Activated T-helper 2 cell treated with anti-CD3 and anti-CD28 coated beads, Interferon-gamma antibody, Interleukin-2, Interleukin-4, amounts not matched to agents 10 μg/mL and 5 μg/mL and 100 μg/mL, durations not matched to agents 14 hours and 24 hours and 36 hours (primary cell): ENCODE data around the gene NLK. TPM values are rescaled to one million over a fixed set of nuclear protein-coding genes. Genes with fewer than 3 reads are reported as not detected.
A peak's percentile ranks its signal among the peaks of the same experiment; 100 is the strongest.
"Not testable (repeated sequence)": the region's sequence is repeated elsewhere in the genome, so short reads cannot be mapped to it uniquely, and the experiment has no call there.

Experiments
- DNase-seq: peaks from one replicate; pipeline ENCODE4 v3.0.0; 2021; ENCODE audit warnings: low spot score
- H3K27ac Mint-ChIP-seq: one replicate; pipeline ENCODE4 v1.8.0; 2021; ENCODE audit warnings: mixed read lengths
- H3K27me3 Mint-ChIP-seq: one replicate; pipeline ENCODE4 v1.8.0; 2021; ENCODE audit warnings: low read depth, mixed read lengths
- H3K36me3 Mint-ChIP-seq: one replicate; pipeline ENCODE4 v1.8.0; 2021; ENCODE audit warnings: low read depth, mixed read lengths
- H3K4me1 Mint-ChIP-seq: one replicate; pipeline ENCODE4 v1.8.0; 2021; ENCODE audit warnings: low read depth, mixed read lengths
- H3K4me3 Mint-ChIP-seq: one replicate; pipeline ENCODE4 v1.8.0; 2021; ENCODE audit warnings: low read depth, mild to moderate bottlenecking, moderate library complexity, mixed read lengths
- H3K9me3 Mint-ChIP-seq: one replicate; pipeline ENCODE4 v1.8.0; 2021; ENCODE audit warnings: mixed read lengths
- intact Hi-C: fragments of 100-400 bp; cut with micrococcal nuclease; formaldehyde crosslinking; loops from one replicate; pipeline ENCODE4 v1.15.1; 2023
- total RNA-seq: library from RNA; stranded (reverse); gene quantifications from 2 replicates; pipeline ENCODE4 v1.2.3, GENCODE V29; 2022

NLK gene
- total RNA-seq, 1 donor from 2014 or later, result 11.3 TPM

DNA sequence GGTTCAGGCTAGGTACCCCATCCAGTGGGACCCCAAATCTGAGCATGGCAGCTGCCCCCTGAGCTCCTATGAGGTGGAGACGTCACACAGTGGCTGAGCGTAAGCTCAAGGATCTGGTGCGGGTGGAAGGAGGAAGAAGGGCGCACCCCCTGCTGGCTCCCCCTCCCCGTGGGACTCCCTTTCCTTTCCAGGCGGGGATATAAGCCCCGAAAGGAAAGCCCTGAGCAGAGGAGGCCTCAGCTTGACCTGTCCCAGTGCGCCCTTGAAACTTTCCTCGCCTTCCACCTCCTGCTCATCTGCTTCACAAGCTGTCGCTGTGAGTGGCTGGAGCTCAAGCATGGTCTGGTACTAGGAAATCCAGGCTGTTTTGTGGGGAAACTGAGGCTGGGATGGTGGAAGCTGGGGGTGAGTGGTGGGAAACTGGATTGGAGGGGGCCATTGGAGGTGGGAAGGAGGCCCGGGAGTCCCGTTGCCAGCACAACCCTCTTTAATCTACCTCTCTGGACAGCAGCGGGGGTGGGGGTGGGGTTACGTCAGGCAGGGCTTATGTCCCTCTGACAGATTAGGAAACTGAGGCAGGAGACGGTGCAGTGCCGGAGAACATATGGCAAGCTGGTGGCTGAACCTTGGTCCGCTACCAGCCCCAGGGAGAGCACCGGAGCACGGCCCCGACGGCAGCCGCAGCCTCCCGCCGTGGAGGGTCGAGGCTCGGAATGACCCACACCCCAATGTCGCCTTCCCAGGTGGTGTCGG, 184.3 kb downstream of the NLK start:
- H3K4me1 Mint-ChIP-seq, result peaks cover 12% of the 10 kb centered on the region

GRCh38 chr17:28227316-28228108, 185.0 kb downstream of the NLK start:
- Mint-ChIP-seq H3K9me3 (no peaks in the 10 kb centered on the region), H3K27ac (no peak overlapping the region), H3K4me3 (peak overlapping the region; percentile 65), H3K27me3 (peaks cover 45% of the 10 kb centered on the region), H3K36me3 (no peaks in the 10 kb centered on the region), H3K4me1 (peaks cover 12% of the 10 kb centered on the region)
- no peak for DNase-seq
- intact Hi-C loops, result no loop called here

More for the DNA sequence above, 184.3 kb downstream of the NLK start:
- intact Hi-C loops, result no loop called here
- Mint-ChIP-seq H3K9me3 (no peaks in the 10 kb centered on the region), H3K27me3 (peaks cover 40% of the 10 kb centered on the region), H3K27ac (no peak overlapping the region), H3K36me3 (no peaks in the 10 kb centered on the region), H3K4me3 (no peak overlapping the region)
- DNase-seq, result no peak

- peak overlapping the region; percentile 65 for H3K4me3 Mint-ChIP-seq
- H3K9me3 Mint-ChIP-seq, result no peaks in the 10 kb centered on the region
- intact Hi-C loops, result no loop called here
- peaks cover 12% of the 10 kb centered on the region for H3K4me1 Mint-ChIP-seq
- H3K36me3 Mint-ChIP-seq, result no peaks in the 10 kb centered on the region
- no peak overlapping the region for H3K27ac Mint-ChIP-seq
- H3K27me3 Mint-ChIP-seq, result peaks cover 50% of the 10 kb centered on the region
- no peak for DNase-seq
Observed at GRCh38 chr17:28228109-28228840, 185.8 kb downstream of the NLK start.

- H3K27me3 Mint-ChIP-seq, result peaks cover 51% of the 10 kb centered on the region
- no peaks in the 10 kb centered on the region for H3K9me3 Mint-ChIP-seq
- H3K27ac Mint-ChIP-seq, result no peak overlapping the region
- H3K4me3 Mint-ChIP-seq, result no peak overlapping the region
- H3K4me1 Mint-ChIP-seq, result peaks cover 12% of the 10 kb centered on the region
- no peaks in the 10 kb centered on the region for H3K36me3 Mint-ChIP-seq
- intact Hi-C loops, result no loop called here
- DNase-seq, result no peak
Observed at GRCh38 chr17:28228986-28229729, 186.7 kb downstream of the NLK start.

DNA sequence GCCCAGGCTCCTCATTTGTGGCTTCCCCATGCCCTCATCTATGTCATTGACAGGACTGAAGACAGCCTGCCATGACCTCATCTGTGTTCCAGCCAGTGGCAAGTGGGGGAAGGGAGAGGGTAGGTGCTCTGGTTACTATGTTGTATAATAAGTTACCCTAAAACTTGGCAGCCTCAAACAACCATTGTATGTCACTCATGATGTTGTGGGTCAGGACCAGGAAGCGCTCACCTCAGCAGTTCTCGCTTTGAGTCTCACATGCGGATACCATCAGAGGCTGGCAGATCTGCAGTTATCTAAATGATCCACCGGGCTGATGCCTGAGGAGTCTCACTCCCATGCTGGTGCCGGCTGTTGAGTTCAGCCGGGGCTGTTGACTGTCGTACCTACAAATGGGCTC, 187.5 kb downstream of the NLK start:
- Mint-ChIP-seq H3K27ac (no peak overlapping the region), H3K27me3 (peaks cover 53% of the 10 kb centered on the region), H3K9me3 (no peaks in the 10 kb centered on the region), H3K36me3 (no peaks in the 10 kb centered on the region), H3K4me1 (peaks cover 12% of the 10 kb centered on the region), H3K4me3 (no peak overlapping the region)
- peak; percentile 20 for DNase-seq
- intact Hi-C loops, result loop anchor here (5.0 to 10.0 kb wide), 2 partner anchors 185 to 187 kb away; partner anchors contain the start of gene NLK

- intact Hi-C loops, result loop anchor here (5.0 to 10.0 kb wide), 2 partner anchors 186 to 187 kb away; partner anchors contain the start of gene NLK
- peaks cover 12% of the 10 kb centered on the region for H3K4me1 Mint-ChIP-seq
- not testable (repeated sequence) for DNase-seq, H3K4me3 Mint-ChIP-seq, H3K36me3 Mint-ChIP-seq, H3K27ac Mint-ChIP-seq, H3K9me3 Mint-ChIP-seq
- H3K27me3 Mint-ChIP-seq, result peaks cover 53% of the 10 kb centered on the region
Observed at GRCh38 chr17:28230607-28231006, 188.1 kb downstream of the NLK start.

- intact Hi-C loops, result loop anchor here (5.0 to 10.0 kb wide), 2 partner anchors 186 to 187 kb away; partner anchors contain the start of gene NLK
- not testable (repeated sequence) for H3K27ac Mint-ChIP-seq
- H3K27me3 Mint-ChIP-seq, result peaks cover 51% of the 10 kb centered on the region
Observed at GRCh38 chr17:28231624-28232023, 189.1 kb downstream of the NLK start.

GRCh38 chr17:28232966-28233870, 190.7 kb downstream of the NLK start:
- peaks cover 48% of the 10 kb centered on the region for H3K27me3 Mint-ChIP-seq
- not testable (repeated sequence) for H3K27ac Mint-ChIP-seq, H3K9me3 Mint-ChIP-seq, H3K36me3 Mint-ChIP-seq, H3K4me3 Mint-ChIP-seq, H3K4me1 Mint-ChIP-seq, DNase-seq
- intact Hi-C loops, result loop anchor here (5.0 to 10.0 kb wide), 2 partner anchors 184 to 188 kb away; partner anchors contain the start of gene NLK

More at GRCh38 chr17:28231624-28232023, 189.1 kb downstream of the NLK start:
- H3K4me1 Mint-ChIP-seq, result peaks cover 12% of the 10 kb centered on the region
- not testable (repeated sequence) for H3K36me3 Mint-ChIP-seq, H3K9me3 Mint-ChIP-seq, DNase-seq, H3K4me3 Mint-ChIP-seq

DNA sequence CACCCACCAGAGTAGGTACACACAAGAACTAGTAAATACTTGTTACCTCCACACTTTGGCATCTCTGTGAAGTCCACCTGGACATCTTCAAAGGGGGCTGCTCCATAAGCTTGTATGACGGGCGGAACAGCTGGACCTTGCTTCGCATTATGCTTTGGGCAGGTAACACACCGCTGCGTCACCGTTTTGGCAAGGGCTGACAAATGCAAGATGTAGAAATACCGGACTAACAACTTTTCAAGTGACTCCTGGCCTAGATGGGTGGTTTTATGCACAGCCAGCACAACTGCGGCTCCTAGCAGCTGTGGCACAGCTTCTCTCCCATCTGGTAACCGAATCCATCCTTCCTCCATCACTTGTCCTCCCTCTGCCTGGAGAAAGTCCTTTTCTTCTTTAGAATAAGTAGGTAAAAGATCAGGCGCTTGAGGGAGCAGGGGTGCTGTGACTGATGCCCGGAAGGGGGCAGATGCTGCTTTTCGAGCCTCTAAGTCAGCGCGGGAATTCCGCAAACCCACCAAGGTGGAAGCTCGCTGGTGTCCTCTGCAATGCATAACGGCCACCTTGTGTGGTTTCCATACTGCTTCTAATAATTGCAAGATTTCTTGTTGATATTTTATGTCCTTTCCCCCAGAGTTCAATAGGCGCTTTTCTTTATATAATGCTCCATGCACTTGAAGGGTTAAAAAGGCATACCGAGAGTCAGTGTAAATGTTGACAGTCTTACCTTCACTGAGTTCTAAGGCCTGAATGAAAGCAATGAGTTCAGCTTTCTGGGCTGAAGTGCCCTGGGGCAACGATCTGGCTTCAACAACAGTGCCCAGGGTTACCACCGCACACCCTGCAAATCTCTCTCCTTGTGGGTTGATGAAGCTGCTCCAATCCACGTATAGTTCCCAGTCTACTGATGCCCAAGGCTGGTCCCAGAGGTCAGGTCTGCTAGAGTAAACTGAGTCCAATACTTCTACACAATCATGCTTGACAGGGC, 191.7 kb downstream of the NLK start:
- intact Hi-C loops, result loop anchor here (5.0 to 10.0 kb wide), 2 partner anchors 183 to 189 kb away; partner anchors contain the start of gene NLK
- H3K4me3 Mint-ChIP-seq, H3K9me3 Mint-ChIP-seq, DNase-seq, H3K36me3 Mint-ChIP-seq, H3K4me1 Mint-ChIP-seq, H3K27ac Mint-ChIP-seq: not testable (repeated sequence)
- peaks cover 41% of the 10 kb centered on the region for H3K27me3 Mint-ChIP-seq

- not testable (repeated sequence) for H3K27ac Mint-ChIP-seq, DNase-seq, H3K9me3 Mint-ChIP-seq, H3K36me3 Mint-ChIP-seq, H3K4me3 Mint-ChIP-seq, H3K4me1 Mint-ChIP-seq
- intact Hi-C loops, result loop anchor here (10.0 kb wide), 1 partner anchor 190 kb away; the partner anchor contains the start of gene NLK
- peaks cover 32% of the 10 kb centered on the region for H3K27me3 Mint-ChIP-seq
Observed at GRCh38 chr17:28235066-28235700, 192.7 kb downstream of the NLK start.
